ENCODE measurements around the gene FSIP1. TPM values are rescaled to one million over a fixed set of nuclear protein-coding genes. Genes with fewer than 3 reads are reported as not detected.

The FSIP1 gene
- total RNA-seq, 1 donor = 3.6 TPM

GRCh38 chr15:39651881-39652280, 130.8 kb downstream of the FSIP1 start:
- no peaks in the 10 kb centered on the region for H3K79me2 ChIP-seq (ENCODE audit: insufficient read depth, low read length)
- H3K9me3 ChIP-seq (ENCODE audit: low read depth, low read length) = no peaks in the 10 kb centered on the region
- DNase-seq (ENCODE audit: insufficient read length, low spot score, missing footprints) = no peak
- H3K4me2 ChIP-seq (ENCODE audit: insufficient read depth, low read length) = no peak overlapping the region
- no peak overlapping the region for H3K27ac ChIP-seq (ENCODE audit: low read depth, low read length)
- H2AFZ ChIP-seq (ENCODE audit: low read length) = peak overlapping the region; percentile 44
- H3K27me3 ChIP-seq (ENCODE audit: insufficient read depth, low read length) = no peaks in the 10 kb centered on the region
- peaks cover under 1% of the 10 kb centered on the region for H3K4me1 ChIP-seq (ENCODE audit: insufficient read depth, low read length)
- H3K36me3 ChIP-seq (ENCODE audit: insufficient read depth, low read length) = no peaks in the 10 kb centered on the region
- no peak overlapping the region for H3K4me3 ChIP-seq (ENCODE audit: insufficient read depth, low read length)
- H4K20me1 ChIP-seq (ENCODE audit: insufficient read depth, low read length) = no peaks in the 10 kb centered on the region
- TF ChIP-seq, protein P1, sequence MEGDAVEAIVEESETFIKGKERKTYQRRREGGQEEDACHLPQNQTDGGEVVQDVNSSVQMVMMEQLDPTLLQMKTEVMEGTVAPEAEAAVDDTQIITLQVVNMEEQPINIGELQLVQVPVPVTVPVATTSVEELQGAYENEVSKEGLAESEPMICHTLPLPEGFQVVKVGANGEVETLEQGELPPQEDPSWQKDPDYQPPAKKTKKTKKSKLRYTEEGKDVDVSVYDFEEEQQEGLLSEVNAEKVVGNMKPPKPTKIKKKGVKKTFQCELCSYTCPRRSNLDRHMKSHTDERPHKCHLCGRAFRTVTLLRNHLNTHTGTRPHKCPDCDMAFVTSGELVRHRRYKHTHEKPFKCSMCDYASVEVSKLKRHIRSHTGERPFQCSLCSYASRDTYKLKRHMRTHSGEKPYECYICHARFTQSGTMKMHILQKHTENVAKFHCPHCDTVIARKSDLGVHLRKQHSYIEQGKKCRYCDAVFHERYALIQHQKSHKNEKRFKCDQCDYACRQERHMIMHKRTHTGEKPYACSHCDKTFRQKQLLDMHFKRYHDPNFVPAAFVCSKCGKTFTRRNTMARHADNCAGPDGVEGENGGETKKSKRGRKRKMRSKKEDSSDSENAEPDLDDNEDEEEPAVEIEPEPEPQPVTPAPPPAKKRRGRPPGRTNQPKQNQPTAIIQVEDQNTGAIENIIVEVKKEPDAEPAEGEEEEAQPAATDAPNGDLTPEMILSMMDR (IDR thresholded peaks at IDR 0.05; ENCODE audit: extremely low read depth, low read depth, low read length) = no peak

DNA sequence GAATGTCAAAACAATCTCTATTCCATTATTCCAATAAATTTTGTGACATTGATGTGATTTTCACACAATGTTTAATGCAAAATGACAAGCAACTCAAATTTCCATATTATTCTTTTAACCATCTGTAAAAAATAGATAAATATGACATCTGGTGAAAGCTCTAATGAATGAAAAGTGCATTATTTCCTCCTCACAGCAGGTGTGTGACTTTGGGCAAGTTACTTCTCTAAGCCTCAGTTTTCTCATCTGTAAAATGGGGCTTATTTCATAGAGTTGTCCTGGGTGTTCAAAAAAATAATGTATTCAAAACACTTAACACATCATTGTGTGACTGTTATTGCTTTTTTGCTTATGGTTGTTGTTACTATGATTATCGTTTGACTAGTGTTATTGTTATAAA, 131.3 kb downstream of the FSIP1 start:
- Histone ChIP-seq H3K27ac (ENCODE audit: low read depth, low read length) (no peak overlapping the region), H4K20me1 (ENCODE audit: insufficient read depth, low read length) (no peaks in the 10 kb centered on the region), H2AFZ (ENCODE audit: low read length) (no peak overlapping the region), H3K27me3 (ENCODE audit: insufficient read depth, low read length) (no peaks in the 10 kb centered on the region), H3K9me3 (ENCODE audit: low read depth, low read length) (no peaks in the 10 kb centered on the region), H3K4me3 (ENCODE audit: insufficient read depth, low read length) (no peak overlapping the region), H3K4me2 (ENCODE audit: insufficient read depth, low read length) (no peak overlapping the region), H3K36me3 (ENCODE audit: insufficient read depth, low read length) (no peaks in the 10 kb centered on the region), H3K79me2 (ENCODE audit: insufficient read depth, low read length) (no peaks in the 10 kb centered on the region), H3K4me1 (ENCODE audit: insufficient read depth, low read length) (no peaks in the 10 kb centered on the region)
- TF ChIP-seq, protein P1 (IDR thresholded peaks at IDR 0.05; ENCODE audit: extremely low read depth, low read depth, low read length) = no peak
- DNase-seq (ENCODE audit: insufficient read length, low spot score, missing footprints) = no peak

DNA sequence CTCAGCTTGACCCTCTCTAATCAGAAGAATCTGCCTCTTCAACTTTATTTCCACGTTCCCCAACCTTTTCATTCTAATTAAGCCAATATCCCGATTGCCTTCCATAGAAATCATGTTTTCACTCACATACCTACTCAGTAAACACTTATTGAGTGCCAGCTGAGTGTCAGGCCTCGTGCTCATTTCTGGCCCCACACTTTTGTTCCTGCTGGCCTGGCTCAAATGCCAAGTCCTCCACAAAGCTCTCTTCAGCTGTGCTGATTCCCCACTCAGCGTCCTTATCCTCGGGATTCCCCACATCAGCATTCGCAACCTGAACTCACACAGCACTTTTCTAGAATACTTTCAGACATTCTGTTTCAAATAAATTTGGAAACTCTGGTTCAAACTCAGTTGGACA, 132.9 kb downstream of the FSIP1 start:
- no peaks in the 10 kb centered on the region for H3K27me3 ChIP-seq (ENCODE audit: insufficient read depth, low read length)
- no peak overlapping the region for H3K4me2 ChIP-seq (ENCODE audit: insufficient read depth, low read length)
- H3K9me3 ChIP-seq (ENCODE audit: low read depth, low read length) = no peaks in the 10 kb centered on the region
- no peaks in the 10 kb centered on the region for H3K79me2 ChIP-seq (ENCODE audit: insufficient read depth, low read length)
- TF ChIP-seq, protein P1 (IDR thresholded peaks at IDR 0.05; ENCODE audit: extremely low read depth, low read depth, low read length) = no peak
- DNase-seq (ENCODE audit: insufficient read length, low spot score, missing footprints) = no peak
- no peak overlapping the region for H3K27ac ChIP-seq (ENCODE audit: low read depth, low read length)
- H3K4me3 ChIP-seq (ENCODE audit: insufficient read depth, low read length) = no peak overlapping the region
- no peaks in the 10 kb centered on the region for H3K36me3 ChIP-seq (ENCODE audit: insufficient read depth, low read length)
- H4K20me1 ChIP-seq (ENCODE audit: insufficient read depth, low read length) = no peaks in the 10 kb centered on the region
- H2AFZ ChIP-seq (ENCODE audit: low read length) = peak overlapping the region; percentile 32
- H3K4me1 ChIP-seq (ENCODE audit: insufficient read depth, low read length) = no peaks in the 10 kb centered on the region

DNA sequence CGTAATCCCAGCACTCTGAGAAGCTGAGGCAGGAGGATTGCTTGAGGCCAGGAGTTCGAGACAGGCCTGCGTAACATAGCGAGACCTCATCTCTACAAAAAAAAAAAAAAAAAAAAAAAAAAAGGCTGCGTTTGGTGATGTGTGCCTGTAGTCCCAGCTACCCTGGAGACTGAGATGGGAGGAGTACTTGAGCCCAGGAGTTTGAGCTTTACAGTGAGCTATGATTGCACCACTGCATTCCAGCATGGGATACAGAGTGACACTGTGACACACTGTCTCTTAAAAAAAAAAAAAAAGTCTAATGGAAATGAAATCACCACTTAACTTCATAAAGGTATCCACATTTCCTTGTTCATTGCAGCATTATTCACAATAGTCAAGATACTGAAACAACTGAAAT, 136.2 kb downstream of the FSIP1 start:
- no peak for DNase-seq (ENCODE audit: insufficient read length, low spot score, missing footprints)
- Histone ChIP-seq H3K27ac (ENCODE audit: low read depth, low read length) (no peak overlapping the region), H3K4me3 (ENCODE audit: insufficient read depth, low read length) (no peak overlapping the region), H3K9me3 (ENCODE audit: low read depth, low read length) (no peaks in the 10 kb centered on the region), H2AFZ (ENCODE audit: low read length) (no peak overlapping the region), H3K4me2 (ENCODE audit: insufficient read depth, low read length) (no peak overlapping the region), H3K79me2 (ENCODE audit: insufficient read depth, low read length) (no peaks in the 10 kb centered on the region), H3K36me3 (ENCODE audit: insufficient read depth, low read length) (no peaks in the 10 kb centered on the region), H3K27me3 (ENCODE audit: insufficient read depth, low read length) (no peaks in the 10 kb centered on the region), H4K20me1 (ENCODE audit: insufficient read depth, low read length) (no peaks in the 10 kb centered on the region), H3K4me1 (ENCODE audit: insufficient read depth, low read length) (peaks cover 15% of the 10 kb centered on the region)
- TF ChIP-seq, protein P1 (IDR thresholded peaks at IDR 0.05; ENCODE audit: extremely low read depth, low read depth, low read length) = no peak

Measured in osteoblast (primary cell).